ENCODE results near the gene SHE. TPM values are rescaled to one million over a fixed set of nuclear protein-coding genes. Genes with fewer than 3 reads are reported as not detected.

Gene SHE
- polyA plus RNA-seq, 1 donor from 2014 or later: 0.04 TPM

DNA sequence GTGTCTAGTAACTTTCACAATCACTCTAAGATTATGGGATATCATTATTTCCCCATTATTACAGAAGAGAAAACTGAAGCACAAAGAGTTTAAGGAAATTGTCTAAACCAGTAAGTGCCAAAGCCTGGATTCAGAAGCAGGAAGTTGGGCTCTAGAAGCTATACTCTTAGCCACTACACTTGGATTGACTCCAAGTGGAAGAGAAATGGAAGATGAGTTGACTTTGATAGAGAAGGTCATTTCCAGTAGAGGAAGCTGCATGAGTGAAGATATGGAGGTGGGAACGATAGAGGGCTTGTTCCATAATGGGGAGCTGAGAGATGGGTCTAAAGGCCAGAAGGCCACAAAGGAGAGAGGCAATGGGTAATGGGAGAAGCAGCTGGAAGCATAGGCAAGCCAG, 11.9 kb downstream of the SHE start:
- no peak overlapping the region for H3K4me3 ChIP-seq (ENCODE audit: low read length)
- no peaks in the 10 kb centered on the region for H3F3A ChIP-seq (ENCODE audit: insufficient read depth, low read length, poor library complexity, severe bottlenecking)
- H3K79me2 ChIP-seq (replicated peaks; ENCODE audit: insufficient read depth, low read length): no peaks in the 10 kb centered on the region
- no peaks in the 10 kb centered on the region for H3K9me3 ChIP-seq (ENCODE audit: low read length)
- no peaks in the 10 kb centered on the region for H3K9me2 ChIP-seq (ENCODE audit: insufficient read depth, low read length)
- no peak overlapping the region for H3K27ac ChIP-seq (ENCODE audit: low read length)
- no peaks in the 10 kb centered on the region for H4K20me1 ChIP-seq (ENCODE audit: insufficient read depth)
- H2AFZ ChIP-seq (ENCODE audit: low read depth, low read length): no peak overlapping the region
- no peak for TF ChIP-seq EZH2 (IDR thresholded peaks at IDR 0.05; ENCODE audit: borderline replicate concordance, insufficient read depth, low read length, poor library complexity, severe bottlenecking)
- no peak for TF ChIP-seq TAF1 (IDR thresholded peaks at IDR 0.05; ENCODE audit: low read depth)
- TF ChIP-seq, protein P1, sequence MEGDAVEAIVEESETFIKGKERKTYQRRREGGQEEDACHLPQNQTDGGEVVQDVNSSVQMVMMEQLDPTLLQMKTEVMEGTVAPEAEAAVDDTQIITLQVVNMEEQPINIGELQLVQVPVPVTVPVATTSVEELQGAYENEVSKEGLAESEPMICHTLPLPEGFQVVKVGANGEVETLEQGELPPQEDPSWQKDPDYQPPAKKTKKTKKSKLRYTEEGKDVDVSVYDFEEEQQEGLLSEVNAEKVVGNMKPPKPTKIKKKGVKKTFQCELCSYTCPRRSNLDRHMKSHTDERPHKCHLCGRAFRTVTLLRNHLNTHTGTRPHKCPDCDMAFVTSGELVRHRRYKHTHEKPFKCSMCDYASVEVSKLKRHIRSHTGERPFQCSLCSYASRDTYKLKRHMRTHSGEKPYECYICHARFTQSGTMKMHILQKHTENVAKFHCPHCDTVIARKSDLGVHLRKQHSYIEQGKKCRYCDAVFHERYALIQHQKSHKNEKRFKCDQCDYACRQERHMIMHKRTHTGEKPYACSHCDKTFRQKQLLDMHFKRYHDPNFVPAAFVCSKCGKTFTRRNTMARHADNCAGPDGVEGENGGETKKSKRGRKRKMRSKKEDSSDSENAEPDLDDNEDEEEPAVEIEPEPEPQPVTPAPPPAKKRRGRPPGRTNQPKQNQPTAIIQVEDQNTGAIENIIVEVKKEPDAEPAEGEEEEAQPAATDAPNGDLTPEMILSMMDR (IDR thresholded peaks at IDR 0.05; ENCODE audit: poor library complexity, severe bottlenecking): no peak
- TF ChIP-seq EP300 (conservative IDR thresholded peaks at IDR 0.05; ENCODE audit: poor library complexity, severe bottlenecking): no peak
- TF ChIP-seq MXI1 (conservative IDR thresholded peaks at IDR 0.05; ENCODE audit: poor library complexity, severe bottlenecking): no peak
- TF ChIP-seq RAD21 (conservative IDR thresholded peaks at IDR 0.05): no peak
- no peak for TF ChIP-seq SMC3 (conservative IDR thresholded peaks at IDR 0.05; ENCODE audit: poor library complexity)
- no peak for TF ChIP-seq POLR2AphosphoS5 (IDR thresholded peaks at IDR 0.05)
- TF ChIP-seq, protein P2, sequence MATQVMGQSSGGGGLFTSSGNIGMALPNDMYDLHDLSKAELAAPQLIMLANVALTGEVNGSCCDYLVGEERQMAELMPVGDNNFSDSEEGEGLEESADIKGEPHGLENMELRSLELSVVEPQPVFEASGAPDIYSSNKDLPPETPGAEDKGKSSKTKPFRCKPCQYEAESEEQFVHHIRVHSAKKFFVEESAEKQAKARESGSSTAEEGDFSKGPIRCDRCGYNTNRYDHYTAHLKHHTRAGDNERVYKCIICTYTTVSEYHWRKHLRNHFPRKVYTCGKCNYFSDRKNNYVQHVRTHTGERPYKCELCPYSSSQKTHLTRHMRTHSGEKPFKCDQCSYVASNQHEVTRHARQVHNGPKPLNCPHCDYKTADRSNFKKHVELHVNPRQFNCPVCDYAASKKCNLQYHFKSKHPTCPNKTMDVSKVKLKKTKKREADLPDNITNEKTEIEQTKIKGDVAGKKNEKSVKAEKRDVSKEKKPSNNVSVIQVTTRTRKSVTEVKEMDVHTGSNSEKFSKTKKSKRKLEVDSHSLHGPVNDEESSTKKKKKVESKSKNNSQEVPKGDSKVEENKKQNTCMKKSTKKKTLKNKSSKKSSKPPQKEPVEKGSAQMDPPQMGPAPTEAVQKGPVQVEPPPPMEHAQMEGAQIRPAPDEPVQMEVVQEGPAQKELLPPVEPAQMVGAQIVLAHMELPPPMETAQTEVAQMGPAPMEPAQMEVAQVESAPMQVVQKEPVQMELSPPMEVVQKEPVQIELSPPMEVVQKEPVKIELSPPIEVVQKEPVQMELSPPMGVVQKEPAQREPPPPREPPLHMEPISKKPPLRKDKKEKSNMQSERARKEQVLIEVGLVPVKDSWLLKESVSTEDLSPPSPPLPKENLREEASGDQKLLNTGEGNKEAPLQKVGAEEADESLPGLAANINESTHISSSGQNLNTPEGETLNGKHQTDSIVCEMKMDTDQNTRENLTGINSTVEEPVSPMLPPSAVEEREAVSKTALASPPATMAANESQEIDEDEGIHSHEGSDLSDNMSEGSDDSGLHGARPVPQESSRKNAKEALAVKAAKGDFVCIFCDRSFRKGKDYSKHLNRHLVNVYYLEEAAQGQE (IDR thresholded peaks at IDR 0.05; ENCODE audit: borderline replicate concordance): no peak
- H3K4me2 ChIP-seq (ENCODE audit: low read length): no peak overlapping the region
- no peaks in the 10 kb centered on the region for H3K36me3 ChIP-seq (ENCODE audit: insufficient read depth, low read length)
- H3K9ac ChIP-seq (ENCODE audit: low read length): no peak overlapping the region
- no peaks in the 10 kb centered on the region for H3K27me3 ChIP-seq (ENCODE audit: insufficient read depth, low read depth, low read length)

DNA sequence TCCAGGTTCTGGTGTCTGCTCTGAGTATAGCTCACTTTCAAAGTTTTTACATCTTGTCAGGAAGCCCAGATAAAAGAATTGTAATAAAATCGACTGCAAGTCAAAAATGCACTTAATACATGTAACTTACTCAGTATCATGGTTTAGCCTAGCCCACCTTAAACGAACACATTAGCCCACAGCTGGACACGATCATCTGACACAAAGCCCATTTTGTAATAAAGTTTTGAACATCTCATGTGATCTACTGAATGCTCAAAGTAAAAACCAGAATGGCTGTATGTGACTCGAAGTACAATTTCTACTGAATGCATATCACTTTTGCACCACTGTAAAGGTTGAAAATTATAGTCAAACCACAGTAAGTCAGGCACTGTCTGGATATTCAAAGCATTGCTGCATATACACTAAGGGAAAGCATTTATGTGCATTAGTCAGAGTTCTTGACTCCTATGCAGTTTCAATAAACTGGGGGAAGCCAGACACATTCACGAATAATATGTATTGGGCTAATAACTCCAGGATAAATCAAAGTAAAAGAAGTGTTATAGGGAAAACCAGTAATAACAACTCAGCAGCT, 12.4 kb downstream of the SHE start:
- no peaks in the 10 kb centered on the region for H3K79me2 ChIP-seq (replicated peaks; ENCODE audit: insufficient read depth, low read length)
- H4K20me1 ChIP-seq (ENCODE audit: insufficient read depth): no peaks in the 10 kb centered on the region
- TF ChIP-seq SMC3 (conservative IDR thresholded peaks at IDR 0.05; ENCODE audit: poor library complexity) (no peak), MXI1 (conservative IDR thresholded peaks at IDR 0.05; ENCODE audit: poor library complexity, severe bottlenecking) (no peak), TAF1 (IDR thresholded peaks at IDR 0.05; ENCODE audit: low read depth) (no peak), EP300 (conservative IDR thresholded peaks at IDR 0.05; ENCODE audit: poor library complexity, severe bottlenecking) (no peak), EZH2 (IDR thresholded peaks at IDR 0.05; ENCODE audit: borderline replicate concordance, insufficient read depth, low read length, poor library complexity, severe bottlenecking) (no peak), RAD21 (conservative IDR thresholded peaks at IDR 0.05) (no peak)
- TF ChIP-seq, protein P2 (IDR thresholded peaks at IDR 0.05; ENCODE audit: borderline replicate concordance): no peak
- H3F3A ChIP-seq (ENCODE audit: insufficient read depth, low read length, poor library complexity, severe bottlenecking): no peaks in the 10 kb centered on the region
- H2AFZ ChIP-seq (ENCODE audit: low read depth, low read length): no peak overlapping the region
- no peak overlapping the region for H3K4me2 ChIP-seq (ENCODE audit: low read length)
- no peak overlapping the region for H3K9ac ChIP-seq (ENCODE audit: low read length)
- H3K27ac ChIP-seq (ENCODE audit: low read length): no peak overlapping the region
- no peaks in the 10 kb centered on the region for H3K9me2 ChIP-seq (ENCODE audit: insufficient read depth, low read length)
- H3K9me3 ChIP-seq (ENCODE audit: low read length): no peaks in the 10 kb centered on the region
- no peaks in the 10 kb centered on the region for H3K36me3 ChIP-seq (ENCODE audit: insufficient read depth, low read length)
- H3K4me3 ChIP-seq (ENCODE audit: low read length): no peak overlapping the region
- H3K27me3 ChIP-seq (ENCODE audit: insufficient read depth, low read depth, low read length): no peaks in the 10 kb centered on the region
